ENCODE data around the gene CTNND2.

DNA sequence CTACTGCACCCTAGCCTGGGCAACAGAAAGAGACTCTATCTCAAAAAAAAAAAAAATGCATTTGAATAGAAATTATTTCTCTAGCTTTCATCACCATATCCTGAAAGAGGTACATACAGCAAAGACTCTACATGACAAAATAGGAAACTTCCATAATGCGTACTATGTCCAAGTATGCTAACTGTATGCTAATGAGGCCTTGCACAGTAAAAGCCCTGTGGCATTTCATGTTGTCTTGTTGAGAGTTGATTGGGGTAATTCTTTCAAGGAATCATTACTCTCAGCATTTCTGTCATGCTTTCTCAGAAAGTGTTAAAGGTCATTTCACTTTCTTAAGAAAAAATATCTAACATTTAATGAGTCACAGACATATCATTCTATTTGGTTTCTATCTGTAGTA is 393.4 kb downstream of the CTNND2 start:
- TF ChIP-seq SUZ12 (IDR thresholded peaks at IDR 0.05; ENCODE audit: extremely low read depth, insufficient read depth, insufficient read length) (no peak), ZNF274 (IDR thresholded peaks at IDR 0.05; ENCODE audit: low read depth, low read length) (no peak), YY1 (IDR thresholded peaks at IDR 0.05; ENCODE audit: insufficient read depth, insufficient read length) (no peak)
